ENCODE measurements around the gene ESRRB.

Gene ESRRB

DNA sequence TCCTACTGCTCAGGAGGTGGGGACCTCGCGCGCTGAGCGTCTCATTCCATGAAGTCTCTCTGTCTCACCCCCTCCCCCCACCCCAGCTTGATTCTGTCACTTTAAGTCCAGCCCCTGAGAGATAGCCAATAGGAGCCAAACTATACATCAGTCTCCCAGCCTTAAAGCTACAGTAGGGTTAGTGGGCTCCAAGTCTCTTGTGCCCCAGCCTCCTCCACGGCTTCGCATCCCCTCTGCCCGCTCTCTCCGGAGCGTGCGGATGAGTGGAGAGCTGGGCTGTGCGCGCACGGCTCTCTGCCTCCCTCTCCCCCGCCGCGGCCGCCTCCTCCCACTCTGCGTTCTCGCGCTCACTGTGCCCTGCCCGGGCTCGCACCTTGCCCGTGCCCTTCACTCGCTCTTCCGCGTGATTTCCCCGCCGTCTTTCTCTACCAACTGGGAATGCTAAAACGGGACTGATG lies at the start of gene ESRRB:
TSS of gene ESRRB (plus strand) at position 191 of the 458 bp plus-strand sequence. CDS start at position 456, 265 bp downstream.
- DNase-seq (ENCODE audit: low spot score): no peak

DNA sequence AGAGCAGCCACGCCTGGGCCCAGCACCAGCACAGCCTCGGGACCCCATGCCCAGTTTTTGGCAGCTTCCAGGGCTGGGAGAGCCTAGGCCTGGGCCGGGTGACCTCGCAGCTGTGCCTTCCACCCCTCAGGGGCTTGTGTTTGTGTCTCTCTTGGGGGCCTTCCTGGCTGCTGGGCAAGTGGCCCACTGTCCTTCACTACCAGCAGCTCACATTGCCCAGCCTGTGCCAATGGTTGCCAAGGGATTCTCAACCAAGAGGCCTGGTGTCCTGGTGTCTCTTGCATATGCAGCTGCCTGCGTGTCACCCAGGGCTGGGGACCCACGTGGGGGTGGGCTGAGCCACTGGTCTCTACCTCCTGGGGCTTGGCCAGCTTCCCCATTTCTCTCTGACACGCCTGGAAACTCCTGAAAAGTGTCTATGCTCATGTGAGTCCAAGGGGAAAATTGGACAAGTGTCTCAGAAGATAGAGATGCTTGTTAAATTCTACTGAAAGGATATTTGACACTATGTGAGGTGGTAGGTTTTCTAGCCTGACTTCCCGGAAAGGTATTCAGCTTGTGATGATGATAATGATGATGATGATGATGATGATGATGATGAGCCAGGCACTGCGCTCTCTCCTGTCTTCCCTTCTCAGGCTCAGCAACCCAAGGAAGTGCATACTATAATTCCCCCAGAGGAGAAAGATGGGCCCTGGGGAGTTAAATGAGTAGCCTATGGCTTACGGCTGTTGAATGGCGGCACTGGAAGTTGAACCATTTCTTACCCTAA lies 48.8 kb upstream of the ESRRB start:
- DNase-seq (ENCODE audit: low spot score): no peak

DNA sequence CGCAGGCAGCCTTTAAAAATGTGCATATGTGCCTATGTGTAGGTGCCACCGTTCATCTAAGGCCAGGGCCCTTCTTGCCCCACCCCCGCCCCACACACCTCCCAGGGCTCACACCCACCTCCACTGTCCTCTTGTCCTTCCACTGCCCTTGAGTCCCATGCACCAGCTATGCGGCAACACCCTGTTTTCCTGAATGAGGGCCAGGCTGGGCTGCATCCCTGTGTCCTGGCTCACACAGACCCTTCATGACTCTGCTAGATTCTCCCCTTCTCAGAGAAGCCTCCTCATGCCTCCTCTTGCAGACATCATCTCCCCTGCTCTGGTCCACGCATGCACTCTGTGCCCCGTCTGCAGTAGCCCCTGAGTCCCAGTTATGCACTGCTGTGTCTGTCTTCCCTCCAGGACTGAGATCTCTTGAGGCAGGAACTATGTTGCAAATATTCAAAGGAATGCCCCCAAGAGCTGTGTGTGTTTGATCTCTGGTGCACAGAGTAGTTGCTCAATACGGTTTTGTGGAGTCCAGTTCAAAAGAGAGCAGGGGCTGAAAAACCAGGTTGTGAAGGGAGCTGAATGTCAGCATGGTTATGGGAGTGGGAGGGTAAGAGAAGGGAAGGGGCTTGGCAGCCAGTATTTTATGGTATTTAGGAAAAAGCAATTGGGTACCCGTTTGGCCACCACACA lies 47.3 kb upstream of the ESRRB start:
- no peak for DNase-seq (ENCODE audit: low spot score)

DNA sequence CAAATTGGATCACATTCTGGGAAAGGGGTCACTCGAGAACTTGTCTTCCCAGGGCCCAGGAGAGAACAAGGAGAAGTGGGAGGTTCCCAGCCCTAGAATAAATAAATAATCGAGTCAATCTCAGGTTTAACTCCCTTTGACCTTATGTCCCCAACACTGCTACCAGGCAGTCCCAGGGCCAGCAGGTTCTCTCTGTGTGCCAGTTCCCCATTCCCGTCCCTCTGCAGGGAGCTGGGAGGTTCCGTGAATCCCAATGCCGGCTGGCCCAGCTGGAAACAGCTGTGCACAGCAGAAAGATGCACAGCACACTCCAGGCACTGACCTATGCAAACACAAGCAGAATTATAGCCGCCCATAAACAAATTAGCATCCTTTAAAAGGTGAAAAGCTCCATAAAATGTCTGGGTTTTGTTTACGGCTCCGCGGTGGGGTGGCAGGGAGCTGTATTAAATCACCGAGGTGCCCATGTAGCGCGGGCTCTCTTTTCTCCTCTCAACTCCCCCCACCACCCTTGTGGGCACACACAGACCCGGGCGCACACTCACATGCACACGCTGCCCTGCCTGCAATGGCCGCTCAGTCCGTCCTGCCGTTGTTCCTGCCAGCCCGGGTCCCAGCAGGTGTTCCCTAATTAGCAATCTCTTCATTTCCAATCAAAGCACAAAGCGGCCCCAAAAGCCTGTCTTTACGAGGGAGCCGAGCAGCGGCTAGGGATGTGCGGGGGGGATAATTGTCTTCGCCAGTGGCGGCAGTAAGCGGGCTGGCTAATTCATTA lies 46.6 kb upstream of the ESRRB start:
- no peak for DNase-seq (ENCODE audit: low spot score)

DNA sequence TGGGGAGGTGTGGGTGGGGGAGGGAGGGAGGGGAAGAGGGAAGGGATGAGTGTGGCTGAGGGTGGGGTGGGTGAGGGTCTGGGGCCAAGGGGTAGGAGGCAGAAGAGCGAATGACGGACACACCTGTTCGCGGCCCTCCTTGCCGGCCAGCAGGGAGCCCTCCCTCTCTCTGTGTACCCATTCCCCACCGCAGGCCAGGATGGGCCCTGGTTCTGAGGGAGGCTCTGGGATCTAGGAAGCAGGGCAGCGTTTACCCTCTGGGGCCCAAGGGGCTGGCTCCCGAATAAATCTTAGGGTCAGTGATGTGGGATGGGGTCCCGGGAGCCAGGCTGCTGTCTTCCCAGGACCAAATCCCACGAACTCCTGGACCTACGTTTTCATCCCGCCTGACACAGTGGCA lies 46.0 kb upstream of the ESRRB start:
- no peak for DNase-seq (ENCODE audit: low spot score)

DNA sequence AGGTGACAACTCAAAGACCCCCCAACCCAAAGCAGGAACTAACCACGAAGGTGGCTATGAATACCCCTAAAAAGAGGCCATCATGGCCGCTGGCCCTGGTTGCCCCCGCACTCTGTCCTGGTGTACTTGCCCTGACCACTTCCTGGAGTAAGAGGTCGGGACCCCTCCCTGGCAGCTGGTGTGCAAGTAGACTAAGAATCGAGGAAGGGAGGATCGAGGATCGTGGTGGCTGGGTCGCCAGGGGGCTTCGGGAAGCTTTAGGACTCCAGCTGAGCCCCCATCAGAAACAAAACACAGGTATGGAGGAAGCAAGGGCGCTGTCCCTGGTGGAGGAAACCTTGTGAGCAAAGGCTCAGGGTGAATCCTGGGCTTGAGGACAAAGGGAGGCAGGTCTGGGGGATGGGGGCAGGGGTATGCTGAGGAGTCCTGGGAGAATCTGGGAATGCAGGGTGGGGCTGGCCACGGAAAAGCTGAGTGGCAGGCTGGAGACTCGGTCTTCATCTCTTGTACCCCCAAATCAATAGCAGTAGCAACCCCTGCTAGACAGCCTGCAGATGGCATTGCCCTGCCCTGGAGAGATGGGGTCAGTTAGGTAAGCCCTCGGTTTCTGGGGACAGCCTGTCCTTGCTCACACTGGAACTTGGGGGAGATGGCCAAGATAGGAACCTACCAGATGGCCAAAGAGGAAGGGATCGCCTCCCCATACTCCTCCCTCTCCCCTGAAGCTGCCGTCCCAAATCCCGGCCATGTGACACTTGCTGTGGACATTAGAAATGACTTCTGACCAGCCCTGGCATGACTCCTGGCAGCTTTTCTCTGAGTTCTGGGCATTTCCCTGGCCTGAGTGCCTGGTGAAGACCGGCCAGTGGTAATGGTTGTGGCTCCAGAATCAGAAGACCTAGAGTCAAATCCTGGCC lies 45.3 kb upstream of the ESRRB start:
- no peak for DNase-seq (ENCODE audit: low spot score)

DNA sequence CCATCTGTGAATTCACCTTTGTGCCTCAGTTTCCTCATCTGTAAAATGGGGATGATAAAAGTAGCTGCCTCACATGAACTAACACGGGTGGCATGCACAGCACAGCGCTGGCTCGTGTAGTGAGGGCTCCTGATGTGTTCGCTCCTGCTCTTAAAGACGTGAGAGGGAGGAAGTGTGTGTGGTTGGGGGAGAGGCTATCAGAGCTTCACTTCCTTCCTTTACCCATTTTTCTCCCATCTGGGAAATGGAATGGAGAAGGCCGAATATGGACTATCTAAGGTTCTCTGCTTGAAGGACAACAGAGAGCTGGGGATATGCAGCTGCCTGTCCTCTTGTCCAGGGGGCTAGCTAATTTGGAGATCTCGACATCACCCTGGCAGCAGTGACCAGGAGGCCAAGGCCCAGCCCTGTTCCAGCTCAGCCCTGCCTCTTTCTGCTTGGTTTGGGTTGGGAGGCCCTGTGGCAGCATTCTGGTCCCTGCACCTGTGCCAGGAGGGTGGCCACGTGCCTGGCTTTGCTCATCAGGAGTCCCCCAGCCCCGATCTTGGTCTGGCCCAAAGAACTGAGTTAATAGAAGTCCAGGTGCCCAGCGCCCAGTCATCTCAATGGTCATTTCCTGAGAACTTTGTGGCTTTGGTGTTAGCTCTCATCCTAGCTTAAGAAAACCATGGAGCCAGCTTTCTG lies 44.5 kb upstream of the ESRRB start:
- no peak for DNase-seq (ENCODE audit: low spot score)

DNA sequence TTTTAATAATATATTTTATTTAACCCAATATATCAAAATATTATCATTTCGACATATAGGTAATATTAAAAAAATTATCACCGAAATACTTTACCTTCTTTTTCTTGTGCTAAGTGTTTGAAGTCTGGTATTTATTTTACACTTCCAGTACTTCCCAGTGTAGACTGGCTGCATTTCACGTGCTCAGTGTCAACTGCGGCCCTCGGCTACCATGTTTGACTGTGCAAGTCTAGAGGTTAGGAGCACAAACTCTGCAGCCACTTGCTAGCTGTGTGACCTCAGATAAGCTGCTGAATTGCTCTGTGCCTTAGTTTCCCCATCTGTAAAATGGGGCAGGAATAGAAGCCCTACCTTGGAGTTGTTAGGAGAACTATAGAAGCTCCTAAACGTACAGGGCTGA lies 42.3 kb upstream of the ESRRB start:
- DNase-seq (ENCODE audit: low spot score): no peak

DNA sequence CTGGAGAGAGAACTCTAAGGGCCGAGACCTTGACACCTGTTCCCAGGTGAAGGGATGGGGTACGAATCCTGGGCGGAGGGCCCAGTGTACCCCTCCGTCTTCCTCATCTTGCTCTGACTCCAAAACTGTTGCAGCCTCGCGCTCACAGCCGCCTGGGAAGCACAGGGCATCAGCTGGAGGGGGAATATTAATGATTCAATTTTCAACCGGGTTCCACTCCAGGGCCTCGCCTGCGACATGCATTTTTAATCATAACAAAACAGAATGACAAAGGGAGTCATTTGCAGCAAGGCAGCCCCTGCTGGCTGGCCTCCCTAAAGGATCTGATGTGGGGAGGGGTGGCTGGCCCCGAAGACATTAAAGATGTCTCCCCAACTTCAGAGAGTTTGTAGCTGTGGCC lies 41.6 kb upstream of the ESRRB start:
- DNase-seq (ENCODE audit: low spot score): no peak

DNA sequence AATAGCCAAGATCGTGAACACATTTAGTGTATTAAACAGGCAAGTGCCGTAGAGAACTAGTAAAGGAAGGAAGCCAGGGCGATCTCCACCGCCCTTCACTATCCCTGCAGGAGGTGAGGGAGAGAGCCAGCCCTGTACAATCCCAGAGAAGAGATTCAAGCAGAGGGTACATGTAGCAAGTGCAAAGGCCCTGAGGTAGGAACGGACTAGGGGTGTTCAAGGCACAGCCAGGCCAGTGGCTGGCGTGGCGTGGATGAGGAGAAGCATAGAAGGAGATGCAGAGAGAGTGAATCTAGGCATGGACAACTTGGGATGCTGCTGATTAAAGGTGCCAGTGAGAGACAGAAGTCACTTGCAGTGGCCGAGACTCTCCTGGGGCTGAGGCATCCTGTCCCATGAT lies 39.1 kb upstream of the ESRRB start:
- no peak for DNase-seq (ENCODE audit: low spot score)

DNA sequence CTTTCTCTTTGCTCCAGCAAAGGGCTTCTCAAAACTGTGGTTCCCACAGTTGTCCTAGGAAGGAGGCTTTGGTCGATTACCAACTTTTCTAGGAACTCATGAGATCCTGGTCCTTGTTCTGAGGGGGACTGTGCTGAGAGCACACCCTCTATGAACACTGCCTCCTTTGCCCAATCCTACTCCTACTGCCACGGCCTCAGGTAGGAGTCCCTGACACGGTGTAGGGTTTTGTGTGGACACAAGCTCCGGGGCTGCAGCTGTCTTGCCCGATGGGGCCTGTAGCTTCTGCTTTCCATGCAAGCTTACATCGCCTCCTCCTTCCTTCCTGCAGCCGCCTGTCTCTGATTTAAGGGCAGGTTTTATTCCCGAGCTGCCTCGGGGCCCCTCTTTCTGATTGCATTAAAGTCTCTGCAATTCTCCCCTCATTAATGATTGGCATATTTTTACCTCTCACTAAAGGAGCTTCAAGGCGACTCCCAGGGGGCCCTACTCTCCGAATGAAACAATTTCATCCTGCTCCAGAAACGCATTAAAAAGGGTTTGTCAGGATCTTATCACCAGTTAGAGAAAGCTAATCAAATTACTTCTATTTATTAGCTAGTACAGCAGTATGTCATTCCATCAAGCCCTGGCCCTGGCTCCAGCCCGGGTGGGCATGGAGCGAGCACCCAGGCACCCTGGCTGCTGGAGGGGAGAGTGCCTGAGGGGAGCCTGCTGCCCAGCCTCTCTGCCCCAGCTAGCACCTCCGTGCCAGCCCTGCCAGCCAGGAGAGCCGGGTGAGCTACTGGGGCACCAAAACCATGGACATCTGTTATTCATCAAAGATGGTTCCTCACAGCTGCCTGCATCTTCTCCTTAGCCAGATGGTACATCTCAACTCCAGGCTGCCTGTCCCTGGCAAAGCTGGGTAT lies 38.0 kb upstream of the ESRRB start:
- DNase-seq (ENCODE audit: low spot score): no peak

DNA sequence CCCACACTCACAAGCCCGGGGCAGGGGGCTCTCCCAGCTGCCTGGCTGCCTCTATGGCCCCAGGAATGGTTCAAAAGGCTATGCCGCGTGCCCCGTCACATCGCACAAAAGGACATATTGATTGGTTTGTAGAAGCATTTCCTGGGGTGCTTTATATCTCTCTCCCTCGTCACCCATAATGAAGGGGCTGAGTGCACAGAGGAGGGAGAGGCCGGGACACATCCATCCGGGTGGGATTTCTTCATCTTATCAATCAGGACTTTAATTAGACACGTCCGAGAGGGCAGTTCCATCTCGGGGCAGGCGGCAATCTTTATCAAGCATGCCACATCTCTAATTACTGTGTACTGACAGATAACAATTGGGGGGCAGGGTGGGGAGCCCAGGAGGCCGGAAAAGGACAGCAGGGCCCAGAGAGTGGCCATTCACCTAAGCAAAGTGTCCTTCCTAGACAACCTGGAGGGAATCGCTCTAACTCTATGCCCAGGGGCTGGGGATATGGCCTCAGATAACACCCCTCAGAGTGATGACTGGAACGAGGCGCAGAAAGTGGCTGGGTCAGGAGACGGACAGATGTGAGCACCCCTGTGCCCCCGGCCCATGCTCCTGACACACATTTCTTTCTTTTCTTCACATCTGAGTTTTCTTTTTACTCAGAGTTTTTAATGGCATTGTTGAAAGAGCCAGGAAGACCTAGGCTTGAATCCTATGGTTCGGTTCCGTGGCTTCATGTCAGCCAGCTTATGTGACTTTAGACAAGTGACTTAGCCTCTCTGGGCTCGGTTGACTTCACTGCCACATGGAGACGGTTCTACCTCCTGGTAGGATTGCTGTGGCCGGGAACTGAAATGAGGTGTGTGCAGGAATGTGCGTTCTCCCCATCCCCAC lies 36.0 kb upstream of the ESRRB start:
- DNase-seq (ENCODE audit: low spot score): no peak

DNA sequence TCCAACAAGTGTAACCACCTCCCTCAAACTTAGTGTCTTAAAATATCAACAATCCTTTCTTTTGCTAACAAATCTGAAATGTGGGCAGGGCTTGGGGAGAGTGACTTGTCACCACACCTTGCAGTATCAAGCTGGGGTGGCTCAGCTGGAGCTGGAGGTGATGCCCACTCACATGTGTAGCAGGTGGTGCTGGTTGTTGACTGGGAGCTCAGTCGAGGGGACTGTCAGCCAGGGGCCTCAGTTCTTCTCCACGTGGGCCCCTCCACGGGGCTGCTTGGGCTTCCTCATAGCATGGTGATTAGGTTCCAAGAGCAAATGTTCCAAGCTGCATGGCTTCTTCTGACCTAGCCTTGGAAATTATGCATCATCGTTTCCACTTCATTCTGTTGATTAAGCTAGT lies 32.6 kb upstream of the ESRRB start:
- DNase-seq (ENCODE audit: low spot score): no peak

DNA sequence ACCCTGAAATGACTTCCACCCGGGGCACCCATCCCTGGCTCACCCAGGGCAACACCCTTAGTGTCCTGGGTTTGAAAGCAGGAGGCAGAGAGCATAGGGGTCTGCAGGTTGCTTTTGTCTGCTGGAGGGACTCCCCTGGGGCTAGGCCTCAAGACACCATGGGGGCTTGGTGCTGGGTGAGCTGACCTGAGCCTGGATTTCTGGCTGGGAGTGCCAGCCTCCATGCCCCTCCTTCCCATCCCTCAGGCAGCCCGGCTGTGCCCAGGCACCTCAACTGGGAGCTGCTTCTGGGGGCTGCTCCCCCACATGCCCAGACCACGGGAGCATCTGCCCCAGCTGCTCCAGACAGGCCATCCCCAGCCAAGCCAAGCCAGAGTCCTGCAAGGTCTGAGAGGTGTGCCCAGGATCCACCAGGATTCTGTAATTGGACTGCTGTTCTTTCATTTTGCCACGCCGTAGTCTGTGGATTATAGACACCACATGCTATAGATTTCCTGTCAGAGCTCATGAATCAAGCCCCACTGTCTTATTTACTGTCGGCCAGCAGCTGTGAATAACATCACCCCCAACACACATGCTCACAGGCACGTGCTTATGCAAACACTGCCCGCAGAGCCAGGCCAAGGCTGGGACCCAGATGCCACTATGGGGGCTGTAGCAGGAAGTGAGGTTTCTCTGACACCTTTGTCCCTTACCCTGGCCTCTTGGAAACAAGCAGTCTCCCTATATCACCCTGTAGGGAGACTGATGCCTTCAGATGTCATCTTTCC lies 29.4 kb upstream of the ESRRB start:
- no peak for DNase-seq (ENCODE audit: low spot score)

DNA sequence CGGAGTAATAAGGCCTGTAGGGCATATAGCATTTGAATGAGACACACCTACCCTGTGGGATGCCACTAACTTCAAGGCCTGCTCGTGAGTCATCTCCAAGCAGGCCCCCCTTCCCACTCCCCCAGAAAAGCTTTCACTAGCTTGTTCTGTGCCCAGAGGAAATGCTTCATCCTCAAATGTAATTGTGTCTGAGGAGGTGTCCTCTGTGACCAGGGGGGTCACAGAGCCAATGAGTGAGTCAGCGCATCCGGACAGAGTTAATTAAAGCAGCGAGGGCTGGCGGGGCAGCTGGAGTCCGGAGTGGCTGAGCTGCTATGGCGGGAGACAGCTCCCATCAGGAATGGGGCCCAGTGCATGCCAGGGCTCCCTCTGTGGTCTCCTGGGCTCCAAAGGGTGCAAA lies 27.0 kb upstream of the ESRRB start:
- DNase-seq (ENCODE audit: low spot score): no peak

DNA sequence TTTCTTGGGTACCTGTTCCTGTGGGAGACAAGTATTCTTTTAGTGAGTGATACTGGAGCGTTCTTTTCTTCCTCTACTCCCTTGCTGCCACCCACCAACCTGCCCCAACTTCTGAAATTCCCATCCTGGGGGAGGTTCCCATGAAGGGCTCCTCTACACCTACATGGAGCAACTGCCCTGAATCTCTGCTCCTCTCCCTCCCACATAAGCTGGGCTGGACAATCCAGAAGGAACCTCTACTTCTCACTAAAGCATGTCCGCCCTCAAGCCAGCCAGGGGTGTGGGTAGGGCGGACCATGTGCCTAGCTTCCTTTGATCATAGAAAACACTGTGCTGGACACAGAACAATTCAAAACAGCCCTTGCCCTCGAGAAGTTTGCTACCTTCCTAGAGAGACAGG lies 25.9 kb upstream of the ESRRB start:
- DNase-seq (ENCODE audit: low spot score): no peak

DNA sequence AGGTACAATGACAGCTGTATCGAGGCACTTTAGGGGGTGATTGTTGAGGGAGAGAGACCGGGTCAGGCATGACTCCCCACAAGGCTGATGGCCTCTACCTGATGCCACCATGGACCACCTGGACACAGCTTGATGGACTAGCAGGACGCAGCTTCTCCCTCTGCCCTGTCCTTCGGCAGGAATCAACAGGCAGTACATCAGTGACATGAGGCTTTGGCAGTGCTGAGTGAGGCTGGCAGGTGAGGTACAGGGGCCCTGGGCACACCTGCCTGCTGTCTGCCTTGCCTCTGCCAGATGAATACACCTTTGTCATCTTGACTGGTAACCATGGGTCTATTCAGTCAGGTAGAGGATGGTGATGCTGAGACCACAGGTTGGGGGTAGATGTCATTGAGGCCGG lies 25.3 kb upstream of the ESRRB start:
- DNase-seq (ENCODE audit: low spot score): no peak

DNA sequence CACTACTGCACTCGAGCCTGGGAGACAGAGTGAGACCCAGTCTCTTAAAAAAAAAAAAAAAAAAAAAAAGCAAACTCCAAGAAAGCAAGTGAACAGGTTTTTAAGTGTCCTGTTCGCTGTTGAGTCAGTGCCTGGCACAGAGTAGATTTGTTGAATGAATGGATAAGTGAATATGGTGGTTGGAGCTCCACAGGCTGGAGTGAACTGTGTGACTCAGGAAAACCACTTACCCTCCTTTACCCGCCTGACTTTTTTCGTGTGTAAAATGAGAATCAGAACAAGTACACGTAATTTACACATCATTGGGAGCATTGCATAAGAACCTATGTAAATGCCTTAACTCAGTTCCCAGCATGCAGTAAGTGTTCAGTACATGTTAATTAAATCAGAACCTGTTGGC lies 24.0 kb upstream of the ESRRB start:
- no peak for DNase-seq (ENCODE audit: low spot score)
